ENCODE measurements around the gene FCHSD2.

Gene FCHSD2

DNA sequence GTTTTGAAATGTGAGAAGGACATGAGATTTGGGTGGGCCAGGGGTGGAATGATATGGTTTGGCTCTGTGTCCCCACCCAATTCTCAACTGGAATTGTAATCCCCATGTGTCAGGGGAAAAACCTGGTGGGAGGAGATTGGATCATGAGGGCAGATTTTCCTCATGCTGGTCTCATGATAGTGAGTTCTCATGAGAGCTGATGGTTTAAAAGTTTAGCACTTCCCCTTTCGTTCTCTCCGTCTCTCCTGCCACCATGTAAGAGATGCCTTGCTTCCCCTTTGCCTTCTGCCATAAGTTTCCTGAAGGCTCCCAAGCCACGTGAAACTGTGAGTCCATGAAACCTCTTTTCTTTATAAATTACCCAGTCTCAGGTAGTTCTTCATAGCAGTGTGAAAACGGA lies 113.5 kb downstream of the FCHSD2 start:
- no peak for TF ChIP-seq CTCF (IDR thresholded peaks at IDR 0.05)

- no peak for TF ChIP-seq CTCF (IDR thresholded peaks at IDR 0.05)
Observed at GRCh38 chr11:73024639-73025038, 117.5 kb downstream of the FCHSD2 start.

DNA sequence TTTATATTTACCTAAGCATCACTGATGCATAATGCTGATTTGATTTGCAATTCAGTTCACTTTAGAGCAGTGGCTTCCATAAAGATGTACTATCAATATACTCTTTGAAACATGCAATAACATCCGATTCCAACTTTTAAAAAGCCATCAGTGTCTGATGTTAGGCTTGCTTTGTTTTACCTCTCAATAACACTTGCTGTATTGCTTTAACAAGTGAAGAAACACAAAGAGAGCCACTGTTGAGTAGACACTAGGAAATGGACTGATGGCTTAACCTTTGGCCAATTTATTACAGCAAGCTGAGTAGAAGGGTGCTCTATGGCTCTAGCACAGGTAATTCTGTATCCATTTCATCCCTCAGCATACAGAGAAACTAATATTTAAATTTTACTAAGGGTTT lies 122.1 kb downstream of the FCHSD2 start:
- TF ChIP-seq CTCF (IDR thresholded peaks at IDR 0.05) = no peak

DNA sequence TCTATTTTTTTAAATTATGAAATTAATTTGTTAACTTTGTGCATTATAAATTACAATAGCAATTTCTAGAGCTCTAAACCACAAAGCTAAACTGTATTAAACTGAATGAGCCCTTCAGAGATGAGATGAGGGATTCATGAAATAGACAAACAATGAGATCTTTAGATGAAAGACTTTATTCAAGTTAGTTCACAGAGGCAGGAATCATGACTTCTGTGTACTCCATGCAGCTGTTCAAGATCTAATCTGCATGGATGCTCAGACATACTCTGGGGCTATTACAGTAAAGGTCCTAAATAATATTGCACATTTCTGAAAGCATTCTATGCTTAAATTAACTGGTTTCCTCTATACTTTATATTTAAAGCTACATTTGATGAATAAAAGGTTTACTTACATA lies 122.7 kb downstream of the FCHSD2 start:
- no peak for TF ChIP-seq CTCF (IDR thresholded peaks at IDR 0.05)

- TF ChIP-seq CTCF (IDR thresholded peaks at IDR 0.05) = no peak
Observed at GRCh38 chr11:73018856-73019255, 123.3 kb downstream of the FCHSD2 start.

GRCh38 chr11:73017024-73017751 lies 124.9 kb downstream of the FCHSD2 start:
- TF ChIP-seq CTCF (IDR thresholded peaks at IDR 0.05) = no peak

DNA sequence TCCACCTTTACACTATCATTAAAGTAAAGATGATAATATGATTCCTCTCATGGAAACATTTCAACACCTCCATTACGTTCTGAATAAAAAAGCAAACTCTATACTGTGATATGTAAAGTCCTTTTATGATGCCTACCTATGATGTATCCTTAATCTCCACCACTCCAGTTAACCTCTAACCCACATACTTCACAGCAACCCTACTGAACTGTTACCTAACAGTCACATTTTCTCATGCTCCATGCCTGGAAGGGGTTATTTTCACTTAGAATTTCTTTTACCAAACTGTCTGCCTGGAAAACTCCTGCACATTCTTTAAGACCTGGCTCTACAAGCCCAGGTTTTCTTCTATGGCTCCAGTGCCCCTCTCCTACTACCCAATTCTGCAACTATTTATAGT lies 129.1 kb downstream of the FCHSD2 start:
- no peak for TF ChIP-seq CTCF (IDR thresholded peaks at IDR 0.05)
